Measurements from ENCODE around the gene ABCB4.

Gene ABCB4

DNA sequence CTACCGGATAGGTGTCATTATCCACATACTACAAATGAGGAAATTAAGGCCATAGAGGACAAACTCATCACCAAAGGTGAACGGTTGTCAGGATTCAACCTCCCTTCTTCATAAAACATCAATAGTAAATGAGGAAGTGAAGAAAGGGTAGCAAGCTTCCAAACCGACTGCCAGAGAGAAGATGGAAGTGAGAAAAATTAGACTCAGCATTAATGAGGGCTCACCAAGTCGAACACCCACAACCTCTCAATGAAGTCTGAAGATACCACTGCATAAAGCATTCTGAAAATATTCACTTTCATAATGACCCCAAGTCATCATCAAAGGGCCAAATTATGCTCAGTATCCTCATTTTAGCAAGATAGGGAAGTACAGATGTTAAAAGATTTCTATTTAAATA lies 29.6 kb downstream of the ABCB4 start:
- no peak for TF ChIP-seq ZC3H10 (CRISPR knock-in tag; IDR thresholded peaks at IDR 0.05)
- TF ChIP-seq POU6F1 (CRISPR knock-in tag; IDR thresholded peaks at IDR 0.05; ENCODE audit: borderline replicate concordance, low read depth): no peak
- TF ChIP-seq, protein P1, sequence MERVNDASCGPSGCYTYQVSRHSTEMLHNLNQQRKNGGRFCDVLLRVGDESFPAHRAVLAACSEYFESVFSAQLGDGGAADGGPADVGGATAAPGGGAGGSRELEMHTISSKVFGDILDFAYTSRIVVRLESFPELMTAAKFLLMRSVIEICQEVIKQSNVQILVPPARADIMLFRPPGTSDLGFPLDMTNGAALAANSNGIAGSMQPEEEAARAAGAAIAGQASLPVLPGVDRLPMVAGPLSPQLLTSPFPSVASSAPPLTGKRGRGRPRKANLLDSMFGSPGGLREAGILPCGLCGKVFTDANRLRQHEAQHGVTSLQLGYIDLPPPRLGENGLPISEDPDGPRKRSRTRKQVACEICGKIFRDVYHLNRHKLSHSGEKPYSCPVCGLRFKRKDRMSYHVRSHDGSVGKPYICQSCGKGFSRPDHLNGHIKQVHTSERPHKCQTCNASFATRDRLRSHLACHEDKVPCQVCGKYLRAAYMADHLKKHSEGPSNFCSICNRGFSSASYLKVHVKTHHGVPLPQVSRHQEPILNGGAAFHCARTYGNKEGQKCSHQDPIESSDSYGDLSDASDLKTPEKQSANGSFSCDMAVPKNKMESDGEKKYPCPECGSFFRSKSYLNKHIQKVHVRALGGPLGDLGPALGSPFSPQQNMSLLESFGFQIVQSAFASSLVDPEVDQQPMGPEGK (CRISPR knock-in tag; IDR thresholded peaks at IDR 0.05; ENCODE audit: borderline replicate concordance): no peak
- no peak for TF ChIP-seq RARB (CRISPR knock-in tag; IDR thresholded peaks at IDR 0.05)
- no peak for TF ChIP-seq ZFP3 (CRISPR knock-in tag; IDR thresholded peaks at IDR 0.05)
- TF ChIP-seq, protein P2, sequence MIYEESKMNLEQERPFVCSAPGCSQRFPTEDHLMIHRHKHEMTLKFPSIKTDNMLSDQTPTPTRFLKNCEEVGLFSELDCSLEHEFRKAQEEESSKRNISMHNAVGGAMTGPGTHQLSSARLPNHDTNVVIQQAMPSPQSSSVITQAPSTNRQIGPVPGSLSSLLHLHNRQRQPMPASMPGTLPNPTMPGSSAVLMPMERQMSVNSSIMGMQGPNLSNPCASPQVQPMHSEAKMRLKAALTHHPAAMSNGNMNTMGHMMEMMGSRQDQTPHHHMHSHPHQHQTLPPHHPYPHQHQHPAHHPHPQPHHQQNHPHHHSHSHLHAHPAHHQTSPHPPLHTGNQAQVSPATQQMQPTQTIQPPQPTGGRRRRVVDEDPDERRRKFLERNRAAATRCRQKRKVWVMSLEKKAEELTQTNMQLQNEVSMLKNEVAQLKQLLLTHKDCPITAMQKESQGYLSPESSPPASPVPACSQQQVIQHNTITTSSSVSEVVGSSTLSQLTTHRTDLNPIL (CRISPR knock-in tag; IDR thresholded peaks at IDR 0.05; ENCODE audit: low read depth): no peak
- TF ChIP-seq CSRNP3 (CRISPR knock-in tag; IDR thresholded peaks at IDR 0.05): no peak
- no peak for TF ChIP-seq ZNF70 (CRISPR knock-in tag; IDR thresholded peaks at IDR 0.05)
- TF ChIP-seq ZNF8 (CRISPR knock-in tag; IDR thresholded peaks at IDR 0.05): no peak
- TF ChIP-seq, protein P3, sequence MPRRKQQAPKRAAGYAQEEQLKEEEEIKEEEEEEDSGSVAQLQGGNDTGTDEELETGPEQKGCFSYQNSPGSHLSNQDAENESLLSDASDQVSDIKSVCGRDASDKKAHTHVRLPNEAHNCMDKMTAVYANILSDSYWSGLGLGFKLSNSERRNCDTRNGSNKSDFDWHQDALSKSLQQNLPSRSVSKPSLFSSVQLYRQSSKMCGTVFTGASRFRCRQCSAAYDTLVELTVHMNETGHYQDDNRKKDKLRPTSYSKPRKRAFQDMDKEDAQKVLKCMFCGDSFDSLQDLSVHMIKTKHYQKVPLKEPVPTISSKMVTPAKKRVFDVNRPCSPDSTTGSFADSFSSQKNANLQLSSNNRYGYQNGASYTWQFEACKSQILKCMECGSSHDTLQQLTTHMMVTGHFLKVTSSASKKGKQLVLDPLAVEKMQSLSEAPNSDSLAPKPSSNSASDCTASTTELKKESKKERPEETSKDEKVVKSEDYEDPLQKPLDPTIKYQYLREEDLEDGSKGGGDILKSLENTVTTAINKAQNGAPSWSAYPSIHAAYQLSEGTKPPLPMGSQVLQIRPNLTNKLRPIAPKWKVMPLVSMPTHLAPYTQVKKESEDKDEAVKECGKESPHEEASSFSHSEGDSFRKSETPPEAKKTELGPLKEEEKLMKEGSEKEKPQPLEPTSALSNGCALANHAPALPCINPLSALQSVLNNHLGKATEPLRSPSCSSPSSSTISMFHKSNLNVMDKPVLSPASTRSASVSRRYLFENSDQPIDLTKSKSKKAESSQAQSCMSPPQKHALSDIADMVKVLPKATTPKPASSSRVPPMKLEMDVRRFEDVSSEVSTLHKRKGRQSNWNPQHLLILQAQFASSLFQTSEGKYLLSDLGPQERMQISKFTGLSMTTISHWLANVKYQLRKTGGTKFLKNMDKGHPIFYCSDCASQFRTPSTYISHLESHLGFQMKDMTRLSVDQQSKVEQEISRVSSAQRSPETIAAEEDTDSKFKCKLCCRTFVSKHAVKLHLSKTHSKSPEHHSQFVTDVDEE (CRISPR knock-in tag; IDR thresholded peaks at IDR 0.05): no peak
- TF ChIP-seq GLIS3 (CRISPR knock-in tag; IDR thresholded peaks at IDR 0.05): no peak
- no peak for TF ChIP-seq ZFP30 (CRISPR knock-in tag; IDR thresholded peaks at IDR 0.05)
- ATAC-seq: no peak

- TF ChIP-seq POU6F1 (CRISPR knock-in tag; IDR thresholded peaks at IDR 0.05; ENCODE audit: borderline replicate concordance, low read depth): no peak
- no peak for TF ChIP-seq ZFP30 (CRISPR knock-in tag; IDR thresholded peaks at IDR 0.05)
- no peak for TF ChIP-seq RARB (CRISPR knock-in tag; IDR thresholded peaks at IDR 0.05)
- TF ChIP-seq, protein P3 (CRISPR knock-in tag; IDR thresholded peaks at IDR 0.05): no peak
- TF ChIP-seq, protein P2 (CRISPR knock-in tag; IDR thresholded peaks at IDR 0.05; ENCODE audit: low read depth): no peak
- no peak for TF ChIP-seq SNAI2 (CRISPR knock-in tag; IDR thresholded peaks at IDR 0.05)
- no peak for TF ChIP-seq TOX (CRISPR knock-in tag; IDR thresholded peaks at IDR 0.05; ENCODE audit: borderline replicate concordance)
- no peak for TF ChIP-seq ZNF565 (CRISPR knock-in tag; conservative IDR thresholded peaks at IDR 0.05; ENCODE audit: low read depth)
- TF ChIP-seq OSR1 (CRISPR knock-in tag; IDR thresholded peaks at IDR 0.05): no peak
- TF ChIP-seq GLIS3 (CRISPR knock-in tag; IDR thresholded peaks at IDR 0.05): no peak
- no peak for ATAC-seq
Observed at GRCh38 chr7:87435546-87435945, 39.9 kb downstream of the ABCB4 start.
